Esophagus (tissue), 2 donors: ENCODE results near the gene CACNA1H. TPM values are rescaled to one million over a fixed set of nuclear protein-coding genes. Genes with fewer than 3 reads are reported as not detected.

Experiments
- H3K27ac ChIP-seq, 2 donors: one replicate each; pipeline ENCODE4 v1.5.1; 2013; ENCODE audit warnings: low read depth in 2 of 2, mild to moderate bottlenecking in 2 of 2, inconsistent platforms in 1 of 2, low read length in 1 of 2, moderate library complexity in 1 of 2
- H3K27me3 ChIP-seq, 2 donors: one replicate each; pipeline ENCODE4 v1.6.1; 2013; ENCODE audit warnings: low read length in 2 of 2, control low read depth in 1 of 2, mild to moderate bottlenecking in 1 of 2; ENCODE audit not compliant: insufficient read depth in 2 of 2, control insufficient read depth in 1 of 2
- H3K36me3 ChIP-seq, 2 donors: one replicate each; pipeline ENCODE4 v1.6.1; 2013; ENCODE audit warnings: low read length in 1 of 2; ENCODE audit not compliant: control insufficient read depth in 2 of 2, insufficient read depth in 2 of 2
- H3K4me1 ChIP-seq, 2 donors: one replicate each; pipeline ENCODE4 v1.6.1; 2013; ENCODE audit warnings: low read length in 1 of 2; ENCODE audit not compliant: control insufficient read depth in 2 of 2, insufficient read depth in 2 of 2
- H3K4me3 ChIP-seq, 2 donors: one replicate each; pipeline ENCODE4 v1.5.1; 2013; ENCODE audit warnings: low read length in 2 of 2, mild to moderate bottlenecking in 2 of 2, low read depth in 1 of 2, moderate library complexity in 1 of 2
- H3K9me3 ChIP-seq, 2 donors: one replicate each; pipeline ENCODE4 v1.6.1; 2013; ENCODE audit warnings: mild to moderate bottlenecking in 2 of 2, low read depth in 1 of 2, low read length in 1 of 2, moderate library complexity in 1 of 2; ENCODE audit not compliant: control insufficient read depth in 2 of 2, insufficient read depth in 1 of 2
- WGBS, 2 donors: extraction: QIAGEN DNeasy Blood & Tissue Kit; methylation state at CpG; one replicate each; pipeline ENCODE4 v1.1.7; 2013; 5-methylcytosine and 5-hydroxymethylcytosine counted together
- polyA plus RNA-seq, 2 donors: library from polyadenylated mRNA; stranded (reverse); fragments of 200-250 nt; gene quantifications; one replicate each; pipeline ENCODE4 v1.2.3, GENCODE V29; 2013
- donor health status: healthy with polysubstance abuse.
- donor health status: Bipolar disorder and iron deficiency.

CACNA1H gene
- polyA plus RNA-seq, 2 donors = 6.4 to 6.5 TPM

DNA sequence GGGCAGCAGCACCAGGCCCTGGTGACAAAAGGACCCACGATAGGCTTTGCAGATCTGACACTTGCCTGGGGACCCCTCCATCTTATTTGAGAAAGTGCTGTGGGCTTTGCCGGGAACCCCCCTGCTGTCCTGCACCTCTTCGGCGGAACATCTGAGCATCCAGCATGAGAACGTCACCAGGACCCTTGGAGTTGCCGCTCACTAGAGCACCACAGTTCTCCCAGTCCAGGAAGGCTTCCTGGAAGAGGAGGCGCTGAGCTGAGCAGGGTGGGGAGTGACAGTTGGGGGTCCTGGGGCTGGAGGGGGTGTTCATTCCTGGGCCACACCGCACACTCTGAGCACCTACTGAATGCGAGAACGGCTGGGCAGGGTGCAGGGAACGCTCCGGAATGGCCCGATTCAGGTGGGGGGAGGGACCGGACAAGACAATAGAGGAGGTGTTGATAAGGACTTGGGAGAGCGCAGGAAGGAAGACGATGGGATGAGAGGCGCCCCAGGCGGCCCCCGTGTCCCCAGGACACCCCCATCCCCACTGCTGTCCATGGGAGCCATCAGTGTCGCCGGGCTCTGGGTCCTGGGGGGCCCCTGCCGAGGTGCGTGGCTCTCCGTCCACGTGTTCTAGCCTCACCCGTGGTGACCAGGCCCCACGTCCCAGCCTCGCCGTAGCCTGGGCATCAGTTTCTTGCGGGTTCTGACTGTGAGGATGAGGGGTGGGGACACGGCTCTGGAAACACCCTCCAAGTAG is 24.8 kb upstream of the CACNA1H start:
- no peaks in the 10 kb centered on the region for H3K9me3 ChIP-seq
- no peaks in the 10 kb centered on the region for H3K36me3 ChIP-seq
- WGBS, 2 donors = 84 to 87% methylated on average over 31 of the region's 31 CpGs
- H3K27me3 ChIP-seq = no peaks in the 10 kb centered on the region
- no peak overlapping the region for H3K27ac ChIP-seq
- no peaks in the 10 kb centered on the region for H3K4me1 ChIP-seq
- H3K4me3 ChIP-seq = no peak overlapping the region

DNA sequence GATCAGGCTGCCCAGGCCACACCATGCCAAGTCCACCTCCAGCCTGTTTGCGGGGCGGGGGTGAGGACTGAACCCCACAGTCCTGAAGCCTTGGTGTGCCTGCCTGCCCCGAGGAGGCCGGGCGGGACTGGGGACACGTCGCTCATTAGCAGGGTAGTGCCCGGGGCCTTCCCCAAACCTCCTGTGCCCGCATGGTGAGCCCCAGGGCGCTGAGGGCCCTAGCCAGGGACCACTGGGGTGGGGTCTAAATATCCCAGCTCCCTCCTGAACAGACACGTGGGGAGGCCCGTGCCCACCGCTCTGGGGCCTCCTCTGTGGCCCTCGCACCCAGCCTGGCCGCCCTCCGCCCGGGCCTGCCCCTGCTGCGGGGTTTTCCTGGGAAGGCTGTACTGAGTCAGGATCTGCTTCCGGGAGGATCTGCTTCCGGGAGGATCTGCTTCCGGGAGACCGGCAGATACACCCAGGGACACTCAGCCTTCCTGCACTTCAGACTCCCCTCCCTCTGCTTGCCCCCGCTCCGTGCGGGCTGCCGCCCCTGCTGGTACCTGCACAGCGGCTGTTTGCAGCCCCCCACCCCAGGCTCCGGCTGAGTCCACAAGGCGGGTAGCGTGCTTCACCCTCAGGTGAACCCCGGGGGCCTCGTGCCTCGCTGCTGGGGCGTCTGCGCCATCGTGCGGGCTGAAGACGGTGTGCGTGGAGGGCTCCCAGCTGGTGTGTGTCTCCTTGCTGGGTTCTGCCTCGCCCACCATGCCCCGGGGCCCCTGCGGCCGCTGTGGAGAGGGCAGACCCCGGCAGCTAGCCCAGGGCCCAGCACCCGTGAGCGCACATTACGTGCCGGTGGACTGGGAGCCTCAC is 23.6 kb upstream of the CACNA1H start:
- no peak overlapping the region for H3K4me3 ChIP-seq
- H3K27me3 ChIP-seq = no peaks in the 10 kb centered on the region
- H3K27ac ChIP-seq = no peak overlapping the region
- 87 to 90% methylated on average over 41 to 48 of the region's 48 CpGs for WGBS, 2 donors
- no peaks in the 10 kb centered on the region for H3K36me3 ChIP-seq
- no peaks in the 10 kb centered on the region for H3K9me3 ChIP-seq
- no peaks in the 10 kb centered on the region for H3K4me1 ChIP-seq

GRCh38 chr16:1130382-1130781 is 22.5 kb upstream of the CACNA1H start:
- Histone ChIP-seq H3K9me3 (no peaks in the 10 kb centered on the region), H3K36me3 (no peaks in the 10 kb centered on the region), H3K27me3 (no peaks in the 10 kb centered on the region), H3K27ac (no peak overlapping the region), H3K4me1 (no peaks in the 10 kb centered on the region), H3K4me3 (no peak overlapping the region)
- 84 to 88% methylated on average over 8 of the region's 8 CpGs for WGBS, 2 donors

GRCh38 chr16:1131378-1131994 is 21.4 kb upstream of the CACNA1H start:
- Histone ChIP-seq H3K36me3 (no peaks in the 10 kb centered on the region), H3K4me1 (no peaks in the 10 kb centered on the region), H3K27ac (no peak overlapping the region), H3K9me3 (peaks cover 0 to 2% of the 10 kb centered on the region in 2 donors), H3K4me3 (no peak overlapping the region), H3K27me3 (no peaks in the 10 kb centered on the region)
- 87% methylated on average over 28 to 35 of the region's 35 CpGs for WGBS, 2 donors

- Histone ChIP-seq H3K36me3 (no peaks in the 10 kb centered on the region), H3K27ac (no peak overlapping the region), H3K9me3 (peaks cover 0 to 2% of the 10 kb centered on the region in 2 donors), H3K4me1 (no peaks in the 10 kb centered on the region), H3K27me3 (no peaks in the 10 kb centered on the region), H3K4me3 (no peak overlapping the region)
- WGBS, 2 donors = 46 to 47% methylated on average over 13 to 15 of the region's 15 CpGs
These were observed 20.5 kb upstream of the CACNA1H start for GRCh38 chr16:1132431-1132830.

- no peaks in the 10 kb centered on the region for H3K4me1 ChIP-seq
- peaks cover 0 to 2% of the 10 kb centered on the region in 2 donors for H3K9me3 ChIP-seq
- no peaks in the 10 kb centered on the region for H3K27me3 ChIP-seq
- no peak overlapping the region for H3K4me3 ChIP-seq
- H3K36me3 ChIP-seq = no peaks in the 10 kb centered on the region
- no peak overlapping the region for H3K27ac ChIP-seq
- 75 to 81% methylated on average over 18 of the region's 18 CpGs for WGBS, 2 donors
These were observed 19.6 kb upstream of the CACNA1H start for GRCh38 chr16:1133271-1133670.

DNA sequence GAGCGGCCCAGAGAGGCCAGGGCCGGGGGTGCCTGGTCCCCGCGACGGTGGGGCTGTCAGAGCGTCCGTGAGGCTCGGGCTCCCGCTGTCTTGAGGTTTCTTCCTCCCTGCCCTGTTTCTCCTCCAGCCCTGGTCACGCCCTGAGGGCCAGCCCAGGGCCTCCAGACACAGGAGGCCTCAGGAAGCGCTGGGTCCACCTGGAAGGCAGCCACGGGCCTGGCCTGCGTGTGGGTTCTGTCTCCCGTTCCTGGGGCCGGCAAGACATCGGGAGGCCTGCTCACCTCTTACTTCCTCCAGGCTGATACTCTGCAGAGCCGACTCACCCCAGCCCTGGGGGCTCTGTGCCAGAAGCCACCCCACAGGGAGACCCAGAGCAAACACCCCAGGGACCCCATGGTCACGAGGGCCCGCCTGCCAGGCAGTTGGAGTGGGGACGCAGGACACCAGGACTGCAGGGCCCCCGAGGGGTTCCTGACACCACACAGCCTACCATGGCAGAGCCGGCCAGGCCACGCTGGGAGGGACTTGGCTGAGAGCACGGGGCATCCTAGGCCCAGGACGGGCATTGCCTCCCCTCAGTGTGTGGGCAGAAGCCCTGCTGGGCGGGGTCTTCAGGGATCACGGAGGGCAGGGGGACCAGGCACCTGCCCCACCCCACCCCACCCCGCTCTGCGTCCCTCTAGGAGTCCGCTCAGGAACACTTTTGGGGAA is 18.9 kb upstream of the CACNA1H start:
- H3K27ac ChIP-seq = no peak overlapping the region
- H3K9me3 ChIP-seq = peaks cover 0 to 2% of the 10 kb centered on the region in 2 donors
- H3K4me1 ChIP-seq = no peaks in the 10 kb centered on the region
- no peaks in the 10 kb centered on the region for H3K27me3 ChIP-seq
- H3K4me3 ChIP-seq = no peak overlapping the region
- no peaks in the 10 kb centered on the region for H3K36me3 ChIP-seq
- 62 to 63% methylated on average over 30 of the region's 30 CpGs for WGBS, 2 donors

DNA sequence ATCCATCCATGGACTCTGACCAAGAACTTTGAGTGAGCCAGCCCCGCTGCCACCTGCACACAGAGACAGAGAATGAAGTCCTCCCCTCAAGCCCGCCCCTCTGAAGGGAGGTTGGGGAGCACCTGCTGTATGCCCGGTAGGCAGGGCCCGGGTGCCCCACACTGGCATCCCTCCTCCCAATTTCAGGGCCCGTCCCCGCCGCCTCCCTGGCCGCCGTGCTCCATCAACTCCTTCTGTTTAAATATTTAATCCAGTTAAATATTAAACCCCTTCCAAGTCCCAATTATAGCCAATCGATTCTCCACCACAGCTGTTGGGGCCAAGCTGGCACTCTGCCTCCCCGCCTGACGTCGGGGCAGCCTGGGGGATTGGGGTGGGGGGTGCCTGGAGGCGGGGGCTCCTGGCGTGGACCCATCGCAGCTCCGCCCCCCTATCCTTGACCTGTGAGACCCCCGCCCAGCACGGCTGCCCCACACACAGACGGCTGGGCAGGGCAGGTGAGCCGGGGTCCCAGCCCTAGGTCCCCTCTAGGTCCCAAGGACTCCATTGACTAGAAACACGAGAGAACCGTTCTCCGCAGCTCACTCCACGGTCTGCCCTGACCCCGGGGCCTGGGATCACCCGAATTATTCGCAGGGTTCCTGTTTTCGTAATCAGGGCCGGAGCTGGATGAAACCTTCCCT is 18.0 kb upstream of the CACNA1H start:
- Histone ChIP-seq H3K4me3 (no peak overlapping the region), H3K4me1 (no peaks in the 10 kb centered on the region), H3K36me3 (no peaks in the 10 kb centered on the region), H3K27ac (no peak overlapping the region), H3K27me3 (no peaks in the 10 kb centered on the region), H3K9me3 (peaks cover 0 to 2% of the 10 kb centered on the region in 2 donors)
- WGBS, 2 donors = 45 to 54% methylated on average over 30 of the region's 30 CpGs

GRCh38 chr16:1135459-1135825 is 17.5 kb upstream of the CACNA1H start:
- Histone ChIP-seq H3K27me3 (no peaks in the 10 kb centered on the region), H3K9me3 (peaks cover 0 to 2% of the 10 kb centered on the region in 2 donors), H3K4me1 (no peaks in the 10 kb centered on the region), H3K4me3 (no peak overlapping the region), H3K27ac (no peak overlapping the region), H3K36me3 (no peaks in the 10 kb centered on the region)
- WGBS, 2 donors = 83 to 84% methylated on average over 3 of the region's 3 CpGs
